Activated naive CD4-positive, alpha-beta T cell treated with anti-CD3 and anti-CD28 coated beads, Interleukin-2, amount 50 U/mL, for 72 hours (primary cell): ENCODE data around the gene SGMS1. TPM values are rescaled to one million over a fixed set of nuclear protein-coding genes. Genes with fewer than 3 reads are reported as not detected.
"Not testable (repeated sequence)": the region's sequence is repeated elsewhere in the genome, so short reads cannot be mapped to it uniquely, and the experiment has no call there.

Source experiments
- ATAC-seq, 2 donors: fragments of 150-1000 bp; cut with Tn5 transposase; 2 replicates each; pipeline ENCODE4 v1.10.0; 2021; ENCODE audit warnings: mild to moderate bottlenecking in 2 of 2, moderate library complexity in 2 of 2
- DNase-seq, 2 donors: peaks; one replicate each; pipeline ENCODE4 v3.0.0; 2021 to 2022; ENCODE audit warnings: low spot score in 2 of 2
- H3K27ac Mint-ChIP-seq, 2 donors: one replicate each; pipeline ENCODE4 v1.8.0; 2022; ENCODE audit warnings: mild to moderate bottlenecking in 2 of 2, mixed read lengths in 2 of 2
- H3K36me3 Mint-ChIP-seq, 2 donors: one replicate each; pipeline ENCODE4 v1.8.0; 2022; ENCODE audit warnings: mixed read lengths in 2 of 2
- H3K9me3 Mint-ChIP-seq, 2 donors: one replicate each; pipeline ENCODE4 v1.8.0; 2022; ENCODE audit warnings: mixed read lengths in 2 of 2
- total RNA-seq, 2 donors: library from RNA; stranded (reverse); gene quantifications; one replicate each; pipeline ENCODE4 v1.2.3, GENCODE V29; 2022

SGMS1 gene
- total RNA-seq, 2 donors from 2014 or later: 8.1 to 11.2 TPM

DNA sequence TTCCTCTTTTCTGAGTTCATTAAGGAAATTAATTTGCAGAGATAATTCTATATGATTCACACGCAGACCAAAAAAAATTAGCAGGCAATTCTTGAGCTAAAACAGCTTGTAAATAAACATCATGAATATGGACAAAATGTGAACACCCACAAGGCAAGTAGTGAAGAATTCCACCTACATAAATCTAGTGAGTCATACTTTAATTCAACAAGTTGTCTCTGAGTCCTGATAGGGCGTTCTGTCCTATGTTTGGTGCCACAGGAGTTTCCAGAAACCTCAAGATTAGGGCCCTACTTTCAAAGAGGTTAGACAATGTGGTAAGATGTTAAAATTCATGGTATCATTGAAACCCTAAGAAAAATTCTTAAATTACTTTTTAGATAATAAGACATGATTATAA, 122.3 kb downstream of the SGMS1 start:
- DNase-seq (no peak), ATAC-seq (peak in 1 of 2 donors; percentile 43)
- peaks cover 0 to 7% of the 10 kb centered on the region in 2 donors for H3K9me3 Mint-ChIP-seq
- no peak overlapping the region for H3K27ac Mint-ChIP-seq
- H3K36me3 Mint-ChIP-seq: peaks cover 10 to 11% of the 10 kb centered on the region in 2 donors

DNA sequence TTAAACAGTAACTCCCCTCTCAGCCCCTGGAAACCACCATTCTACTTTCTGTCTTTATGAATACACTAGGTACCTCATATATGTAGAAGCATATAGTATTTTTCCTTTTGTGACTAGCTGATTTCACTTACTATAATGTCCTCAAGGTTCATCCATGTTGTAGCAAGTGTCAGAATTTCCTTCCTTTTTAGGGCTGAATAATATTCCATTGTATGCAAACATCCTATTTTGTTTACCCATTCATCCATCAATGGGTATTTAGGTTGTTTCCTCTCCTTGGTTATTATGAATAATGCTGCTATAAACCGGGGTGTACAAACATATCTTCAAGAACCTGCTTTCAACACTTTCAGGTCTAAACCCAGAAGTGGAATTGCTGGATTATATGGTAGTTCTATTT, 125.3 kb downstream of the SGMS1 start:
- Mint-ChIP-seq H3K36me3 (peaks cover 11 to 23% of the 10 kb centered on the region in 2 donors), H3K9me3 (peaks cover 3 to 7% of the 10 kb centered on the region in 2 donors), H3K27ac (no peak overlapping the region)
- DNase-seq (no peak), ATAC-seq (peak; percentile 42 to 53)

DNA sequence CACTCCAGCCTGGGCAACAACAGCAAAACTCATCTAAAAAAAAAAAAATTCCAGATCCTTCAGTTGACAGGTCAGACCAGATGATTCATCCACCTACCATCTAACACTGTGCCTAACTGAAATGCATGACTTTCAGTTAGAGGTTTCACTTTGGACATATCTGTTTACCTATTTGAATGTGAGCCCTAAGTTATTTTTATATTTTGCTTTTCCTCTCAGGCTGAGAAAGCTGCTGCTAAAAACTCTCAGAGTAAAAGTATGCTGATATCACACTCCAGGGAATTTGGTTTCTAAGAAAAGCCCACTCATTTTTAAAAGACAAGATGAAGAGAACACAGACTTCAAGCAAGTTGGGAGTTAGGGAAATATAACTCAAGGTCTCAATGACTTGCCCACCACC, 126.0 kb downstream of the SGMS1 start:
- DNase-seq: no peak
- Mint-ChIP-seq H3K27ac (peak overlapping the region; percentile 26 to 63), H3K9me3 (peaks cover 3 to 7% of the 10 kb centered on the region in 2 donors), H3K36me3 (peaks cover 17 to 30% of the 10 kb centered on the region in 2 donors)
- ATAC-seq: peak; percentile 89 to 91

DNA sequence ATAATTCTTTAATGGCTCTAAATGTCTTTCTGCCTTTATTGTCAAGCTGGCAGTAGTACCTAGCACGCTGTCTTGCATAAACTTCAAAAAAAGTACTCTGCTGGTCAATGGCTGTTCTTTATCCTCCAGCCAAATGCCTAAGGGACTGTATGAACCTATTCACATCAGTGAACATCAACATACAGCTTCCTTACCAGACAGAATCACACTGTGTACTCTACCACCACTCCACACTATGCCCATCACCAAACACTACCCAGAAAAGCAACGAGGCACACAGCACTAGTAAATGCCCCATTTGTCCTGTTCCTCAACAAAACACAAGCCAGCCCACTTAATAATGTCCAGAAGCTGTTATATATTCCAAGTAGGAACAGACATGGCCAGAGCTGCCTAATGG, 127.5 kb downstream of the SGMS1 start:
- no peak overlapping the region for H3K27ac Mint-ChIP-seq
- ATAC-seq: no peak
- no peak for DNase-seq
- H3K9me3 Mint-ChIP-seq: peaks cover 6 to 7% of the 10 kb centered on the region in 2 donors
- peaks cover 17 to 43% of the 10 kb centered on the region in 2 donors for H3K36me3 Mint-ChIP-seq

DNA sequence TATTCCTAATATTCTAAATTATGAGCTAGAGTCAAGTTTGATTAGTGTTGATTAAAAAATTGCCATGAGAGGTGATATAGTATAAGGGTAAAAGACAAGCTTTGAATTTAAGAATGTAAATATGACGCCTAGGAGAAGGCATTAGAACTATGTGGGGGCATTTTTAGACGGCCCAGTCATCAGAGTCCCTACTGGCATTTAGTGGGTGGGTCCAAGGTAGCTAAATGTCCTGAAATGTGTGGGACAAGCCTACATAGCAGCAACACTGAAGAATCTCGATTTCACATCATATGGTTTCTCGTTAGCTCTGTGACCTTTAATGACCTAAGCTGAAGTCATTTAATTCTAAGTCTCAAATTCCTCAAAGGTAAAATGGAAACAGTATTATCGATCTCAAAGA, 133.5 kb downstream of the SGMS1 start:
- peaks cover 23 to 37% of the 10 kb centered on the region in 2 donors for H3K36me3 Mint-ChIP-seq
- H3K9me3 Mint-ChIP-seq: peaks cover 8 to 13% of the 10 kb centered on the region in 2 donors
- H3K27ac Mint-ChIP-seq: no peak overlapping the region
- DNase-seq (no peak), ATAC-seq (no peak)

DNA sequence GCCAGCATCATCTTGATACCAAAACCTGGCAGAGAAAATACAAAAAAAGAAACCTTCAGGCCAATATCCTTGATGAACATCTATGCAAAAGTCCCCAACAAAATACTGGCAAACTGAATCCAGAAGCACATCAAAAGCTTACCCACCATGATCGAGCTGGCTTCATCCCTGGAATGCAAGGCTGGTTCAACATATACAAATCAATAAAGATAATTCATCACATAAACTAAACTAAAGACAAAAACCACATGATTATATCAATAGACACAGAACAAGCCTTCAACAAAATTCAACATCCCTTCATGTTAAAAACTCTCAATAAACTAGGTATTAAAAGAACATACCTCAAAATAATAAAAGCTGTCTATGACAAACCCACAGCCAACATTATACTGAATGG, 139.2 kb downstream of the SGMS1 start:
- H3K9me3 Mint-ChIP-seq: peaks cover 27 to 28% of the 10 kb centered on the region in 2 donors
- not testable (repeated sequence) for H3K27ac Mint-ChIP-seq, DNase-seq, ATAC-seq
- H3K36me3 Mint-ChIP-seq: peaks cover 48 to 49% of the 10 kb centered on the region in 2 donors

DNA sequence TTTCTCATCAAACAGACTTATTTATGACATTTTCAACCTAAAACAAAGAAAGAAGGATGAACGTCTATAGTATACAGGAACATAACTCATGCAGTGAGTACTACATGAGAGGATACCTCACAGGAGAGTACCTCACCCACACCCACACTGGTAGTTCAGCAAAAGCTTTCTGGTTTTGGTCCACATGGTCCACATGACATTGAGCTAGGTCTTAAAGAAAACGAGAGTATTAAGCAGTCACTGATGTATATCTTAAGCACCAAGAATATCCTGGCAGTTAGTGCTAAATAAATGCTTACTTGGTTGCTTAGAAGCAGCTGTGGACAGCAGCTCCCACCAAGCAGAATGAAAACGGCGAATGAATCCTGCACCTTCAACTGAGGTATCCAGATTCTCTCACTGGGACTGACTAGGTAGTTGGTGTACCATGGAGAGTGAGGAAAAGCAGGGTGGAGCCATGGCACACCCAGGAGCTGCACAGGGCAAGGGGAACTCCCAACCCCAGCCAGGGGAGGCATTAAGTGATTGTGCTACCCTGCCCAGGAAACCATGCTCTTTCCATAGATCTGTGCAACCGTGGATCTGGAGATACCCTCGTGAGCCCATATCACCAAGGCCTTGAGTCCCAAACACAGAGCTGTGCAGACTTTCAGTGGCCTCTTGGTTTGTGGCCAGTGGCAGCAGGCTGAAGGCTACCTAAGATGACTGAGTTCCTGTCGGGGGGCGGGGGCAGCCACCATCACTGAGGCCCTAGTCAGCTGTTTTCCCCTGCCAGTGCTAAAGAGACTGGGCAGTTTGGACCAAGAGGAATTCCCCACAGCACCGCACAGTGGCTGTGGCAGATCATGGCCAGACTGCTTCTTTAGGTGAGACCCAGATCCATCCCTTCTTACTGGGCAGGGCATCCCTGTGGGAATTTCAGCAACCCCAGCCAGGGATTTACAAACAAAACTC, 143.4 kb downstream of the SGMS1 start:
- Mint-ChIP-seq H3K9me3 (peaks cover 23% of the 10 kb centered on the region in 2 donors), H3K36me3 (peaks cover 50 to 64% of the 10 kb centered on the region in 2 donors), H3K27ac (no peak overlapping the region)
- no peak for ATAC-seq
- DNase-seq: no peak

DNA sequence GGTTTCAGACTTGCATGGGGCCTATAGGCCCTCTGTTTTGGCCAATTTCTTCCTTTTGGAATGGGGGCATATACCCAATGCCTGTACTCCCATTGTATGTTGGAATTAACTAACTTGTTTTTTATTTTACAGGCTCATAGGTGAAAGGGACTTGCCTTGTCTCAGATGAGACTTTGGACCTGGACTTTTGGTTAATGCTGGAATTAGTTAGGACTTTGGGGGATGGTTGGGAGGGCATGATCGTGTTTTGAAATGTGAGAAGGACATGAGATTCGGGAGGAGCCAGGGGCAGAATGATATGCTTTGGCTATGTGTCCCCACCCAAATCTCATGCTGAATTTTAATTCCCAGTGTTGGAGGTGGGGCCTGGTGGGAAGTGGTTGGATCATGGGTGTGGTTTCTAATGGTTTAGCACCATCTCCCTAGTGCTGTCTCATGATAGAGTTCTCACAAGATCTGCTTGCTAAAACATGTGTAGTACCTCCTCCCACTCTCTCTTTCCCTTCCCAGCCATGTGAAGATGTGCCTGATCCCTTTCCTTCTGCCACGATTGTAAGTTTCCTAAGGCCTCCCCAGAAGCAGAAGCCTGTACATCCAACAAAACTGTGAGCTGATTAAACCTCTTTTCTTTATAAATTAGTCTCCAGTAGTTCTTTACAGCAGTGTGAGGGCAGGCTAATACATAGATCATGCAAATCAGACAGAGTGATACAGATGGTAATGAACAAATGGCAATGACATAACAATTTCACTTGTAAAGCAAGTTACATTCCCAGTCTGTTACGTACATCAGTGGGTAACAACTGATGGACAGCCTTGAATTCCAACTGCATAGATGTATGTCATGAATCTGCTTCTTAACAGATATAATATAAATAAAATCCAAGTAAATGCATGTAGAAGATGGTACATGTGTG, 146.2 kb downstream of the SGMS1 start:
- Mint-ChIP-seq H3K36me3 (peaks cover 24 to 39% of the 10 kb centered on the region in 2 donors), H3K27ac (no peak overlapping the region), H3K9me3 (peaks cover 1 to 15% of the 10 kb centered on the region in 2 donors)
- DNase-seq (no peak), ATAC-seq (no peak)

DNA sequence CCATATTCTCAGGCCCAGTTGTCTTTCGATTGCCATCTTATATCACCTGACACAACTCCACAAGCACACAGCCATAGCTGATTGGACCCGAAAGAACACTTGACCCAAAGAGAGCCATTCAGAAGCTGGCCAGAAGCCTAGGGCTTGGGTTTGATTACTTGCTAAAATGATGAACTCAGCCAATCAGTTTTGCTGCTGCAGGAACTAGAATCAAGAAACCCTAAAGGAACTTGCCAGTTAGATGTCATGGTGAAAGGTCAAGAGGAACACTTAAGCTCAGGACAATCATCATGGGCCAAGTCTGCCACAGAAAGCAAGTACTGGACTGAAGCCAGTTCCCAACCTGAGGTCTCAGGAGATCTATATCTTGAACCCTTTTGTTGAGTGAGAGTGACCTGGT, 150.0 kb downstream of the SGMS1 start:
- peaks cover 0 to 4% of the 10 kb centered on the region in 2 donors for H3K9me3 Mint-ChIP-seq
- no peak overlapping the region for H3K27ac Mint-ChIP-seq
- DNase-seq (no peak), ATAC-seq (no peak)
- peaks cover 12 to 19% of the 10 kb centered on the region in 2 donors for H3K36me3 Mint-ChIP-seq

DNA sequence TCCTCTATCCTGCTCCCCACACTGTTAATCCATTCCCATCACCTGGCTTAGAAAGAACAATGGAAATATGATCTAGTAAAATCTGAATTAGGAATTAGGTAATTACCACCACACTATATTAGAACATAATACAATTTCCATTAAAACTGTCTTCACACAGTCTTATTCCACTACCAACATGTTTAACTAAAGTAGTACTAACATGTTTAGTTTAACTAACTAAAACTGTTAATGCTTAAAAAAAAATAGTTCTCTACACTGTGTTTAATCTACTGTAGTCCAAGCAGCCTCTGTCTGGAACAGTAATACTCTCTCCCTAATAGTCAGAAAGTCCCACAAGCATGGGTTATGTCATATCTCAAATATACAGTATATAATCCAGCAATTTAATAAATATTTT, 150.8 kb downstream of the SGMS1 start:
- ATAC-seq (no peak), DNase-seq (no peak)
- Mint-ChIP-seq H3K27ac (no peak overlapping the region), H3K9me3 (peaks cover 0 to 3% of the 10 kb centered on the region in 2 donors), H3K36me3 (peaks cover 12% of the 10 kb centered on the region in 2 donors)

DNA sequence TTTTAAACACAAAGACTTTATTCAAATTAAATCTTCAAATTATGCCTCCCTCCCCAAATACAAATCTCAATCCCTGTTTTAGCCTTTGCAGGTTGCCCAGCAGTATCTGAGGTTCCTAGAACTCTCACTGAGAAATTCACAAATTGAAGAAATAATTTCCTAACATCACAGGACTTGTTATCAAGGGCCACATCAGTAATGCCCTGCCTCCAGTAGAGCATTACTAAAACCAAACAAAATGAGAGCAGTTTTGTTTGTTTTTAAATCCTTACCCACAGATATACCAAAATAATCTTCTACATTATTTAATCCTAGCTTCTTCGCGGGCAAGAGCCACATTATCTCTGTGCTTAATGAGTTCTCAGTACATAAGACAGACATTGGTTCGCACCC, 152.2 kb downstream of the SGMS1 start:
- Mint-ChIP-seq H3K36me3 (peaks cover 0 to 4% of the 10 kb centered on the region in 2 donors), H3K9me3 (peaks cover 0 to 3% of the 10 kb centered on the region in 2 donors), H3K27ac (no peak overlapping the region)
- DNase-seq (no peak), ATAC-seq (no peak)

DNA sequence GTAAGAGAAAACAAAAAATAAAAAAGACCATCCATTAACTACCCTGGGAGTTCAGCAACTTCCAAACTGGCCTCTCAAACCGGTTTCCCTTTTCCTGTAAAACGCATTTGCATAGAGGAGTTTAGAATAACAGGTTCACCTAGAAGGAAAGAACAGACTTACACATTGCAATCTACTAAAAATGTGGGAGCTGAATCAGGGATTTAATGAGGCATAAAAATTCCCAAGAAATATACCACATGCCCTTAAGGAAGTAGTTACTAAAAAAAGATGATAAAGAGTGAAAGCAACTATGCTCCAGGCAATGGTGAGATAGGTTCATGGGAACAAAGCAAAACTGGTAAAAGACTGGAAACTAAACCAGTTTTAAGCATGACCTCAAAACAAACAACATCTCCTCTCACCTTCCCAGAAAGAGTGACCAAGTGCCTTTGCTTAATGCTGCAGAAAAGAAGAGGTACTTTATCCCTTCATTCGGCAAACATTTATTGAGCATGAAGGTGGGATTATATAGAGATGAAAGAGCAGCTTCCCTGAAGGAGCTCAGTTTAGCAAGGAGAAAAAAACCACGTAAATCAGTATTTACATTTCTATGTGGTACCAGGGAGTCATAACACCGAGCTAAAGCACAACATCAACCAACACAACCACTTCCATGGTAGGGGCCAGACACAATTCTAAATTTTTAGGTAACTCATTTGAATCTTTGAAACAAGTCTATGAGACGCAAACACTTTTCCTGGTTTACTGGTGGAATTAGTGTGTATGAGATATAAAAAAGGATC, 152.8 kb downstream of the SGMS1 start:
- Mint-ChIP-seq H3K9me3 (peaks cover 0 to 3% of the 10 kb centered on the region in 2 donors), H3K27ac (peak overlapping the region in 1 of 2 donors; percentile 53), H3K36me3 (no peaks in the 10 kb centered on the region)
- ATAC-seq: no peak
- no peak for DNase-seq

DNA sequence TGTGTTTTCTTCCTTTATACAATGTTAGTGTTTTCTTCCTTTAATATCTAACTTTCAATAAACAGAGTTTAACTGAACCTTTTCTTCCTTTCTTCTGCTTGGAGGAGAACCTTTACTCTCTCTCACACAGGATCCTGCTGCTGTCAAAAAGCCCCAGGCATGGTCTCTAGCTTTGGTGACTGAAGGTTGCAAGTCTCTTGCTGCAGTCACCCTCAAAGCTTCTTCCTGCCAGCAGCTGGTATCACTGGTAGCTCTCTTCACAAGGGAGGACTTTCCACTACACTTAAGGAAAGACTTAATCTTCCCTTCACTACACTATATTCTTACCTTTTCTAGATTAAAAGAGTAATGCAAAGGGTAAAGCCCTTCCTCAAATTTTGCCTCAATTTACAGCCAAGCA, 153.4 kb downstream of the SGMS1 start:
- peaks cover 0 to 3% of the 10 kb centered on the region in 2 donors for H3K9me3 Mint-ChIP-seq
- H3K27ac Mint-ChIP-seq: peak overlapping the region in 1 of 2 donors; percentile 53
- DNase-seq (no peak), ATAC-seq (no peak)
- H3K36me3 Mint-ChIP-seq: peaks cover 0 to under 1% of the 10 kb centered on the region in 2 donors

DNA sequence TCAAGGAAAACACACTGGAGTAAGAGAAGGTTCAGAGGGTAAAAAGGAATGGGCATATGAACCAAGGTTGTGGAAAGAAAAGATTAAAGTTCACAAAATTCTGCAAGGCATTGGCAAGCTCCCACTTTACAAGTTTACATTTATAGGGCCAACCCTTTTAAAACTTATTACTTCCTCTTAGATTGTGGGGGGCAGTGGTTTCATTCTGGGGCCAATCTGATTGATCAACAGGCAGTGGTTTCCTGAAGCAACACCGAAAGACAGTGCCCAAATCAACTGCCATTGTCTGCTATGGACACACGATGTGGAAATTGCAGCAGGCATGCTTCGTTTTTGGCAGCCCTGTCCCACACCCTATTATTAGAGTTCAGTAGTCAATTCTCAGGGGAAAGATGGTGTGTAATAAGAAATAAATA, 154.0 kb downstream of the SGMS1 start:
- Mint-ChIP-seq H3K9me3 (peaks cover 0 to 3% of the 10 kb centered on the region in 2 donors), H3K36me3 (peaks cover 0 to 6% of the 10 kb centered on the region in 2 donors), H3K27ac (no peak overlapping the region)
- ATAC-seq: no peak
- no peak for DNase-seq

DNA sequence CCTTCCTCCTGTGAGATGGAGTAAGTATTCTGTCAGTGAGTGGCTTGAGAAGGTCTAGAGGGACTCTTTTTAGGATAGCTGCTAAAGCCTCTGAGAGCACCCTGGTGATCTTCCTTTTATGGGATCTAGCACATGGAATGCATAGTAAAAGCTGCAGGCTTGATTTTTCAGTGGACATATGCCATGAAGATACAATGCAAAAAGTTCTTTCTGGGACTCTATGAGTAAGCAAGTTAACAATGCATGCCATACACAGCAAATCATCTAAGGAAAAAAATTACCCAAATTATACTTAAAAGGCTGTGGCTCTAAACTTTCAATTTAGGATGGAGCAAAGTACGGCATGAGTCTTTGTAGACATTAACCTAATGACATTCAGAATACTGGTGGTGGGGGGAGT, 154.5 kb downstream of the SGMS1 start:
- no peak for ATAC-seq
- H3K9me3 Mint-ChIP-seq: peaks cover 0 to 3% of the 10 kb centered on the region in 2 donors
- no peak for DNase-seq
- no peak overlapping the region for H3K27ac Mint-ChIP-seq
- H3K36me3 Mint-ChIP-seq: peaks cover 0 to 7% of the 10 kb centered on the region in 2 donors

DNA sequence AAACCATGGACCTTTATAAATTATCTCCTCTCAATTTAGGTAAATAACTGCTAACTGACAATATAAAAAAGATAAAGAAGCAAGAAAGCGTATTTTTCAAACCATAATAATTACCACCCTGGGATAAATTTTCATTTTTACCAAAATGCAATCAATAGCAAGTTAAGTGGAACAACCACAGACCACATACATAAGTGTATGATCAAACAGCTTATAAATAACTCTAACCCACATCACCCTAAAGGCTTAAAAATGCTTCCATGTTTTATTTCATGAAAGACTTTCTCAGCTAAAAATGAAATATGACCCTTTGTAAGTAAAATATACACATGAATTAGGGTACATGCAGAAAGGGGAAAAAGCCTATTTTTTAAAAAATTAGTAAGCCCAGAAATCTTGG, 156.5 kb downstream of the SGMS1 start:
- ATAC-seq (no peak), DNase-seq (no peak)
- no peak overlapping the region for H3K27ac Mint-ChIP-seq
- peaks cover 0 to 7% of the 10 kb centered on the region in 2 donors for H3K36me3 Mint-ChIP-seq
- H3K9me3 Mint-ChIP-seq: no peaks in the 10 kb centered on the region
